HG03103 (cell line): Measurements from ENCODE around the gene LRRC8A.

Experiments used
- ATAC-seq: cut with Tn5 transposase; IDR thresholded peaks from one replicate; pipeline ENCODE4 v1.9.1; 2021; ENCODE audit warnings: low read depth; ENCODE audit not compliant: unreplicated experiment

Gene LRRC8A

DNA sequence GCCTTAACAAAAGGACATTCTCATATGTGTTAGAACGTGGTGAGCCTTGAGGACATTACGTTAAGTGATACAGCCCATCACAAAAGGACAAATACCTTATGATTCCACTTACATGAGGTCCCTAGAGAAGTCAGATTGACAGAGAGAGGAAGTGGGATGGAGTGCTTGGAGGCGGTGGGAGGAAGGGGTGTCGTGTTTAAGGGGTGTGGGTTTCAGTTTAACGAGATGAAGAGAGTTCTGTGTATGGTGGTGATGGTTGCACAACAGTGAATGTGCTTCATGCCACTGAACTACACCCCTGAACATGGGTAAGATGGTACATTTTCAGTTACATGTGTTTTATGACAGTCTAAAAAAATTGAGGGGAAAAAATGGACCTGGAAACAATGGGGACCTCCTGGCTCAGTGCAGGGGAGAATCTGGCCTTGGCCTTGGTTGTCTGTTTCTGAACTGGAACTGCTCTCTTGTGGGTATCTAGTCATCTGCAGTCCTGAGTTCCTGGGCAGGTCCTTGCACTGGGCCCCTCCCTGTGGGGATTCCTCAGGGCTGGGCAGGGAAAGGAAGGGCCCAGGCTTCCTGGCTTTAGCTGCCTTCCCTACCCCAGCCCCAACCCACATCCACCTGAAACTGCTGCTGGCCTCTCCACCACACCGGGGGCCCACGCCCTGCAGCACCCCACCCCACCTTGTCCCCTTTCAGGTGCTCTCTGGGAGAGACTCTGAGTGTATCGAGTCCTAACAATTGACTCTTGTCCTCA lies 17.8 kb downstream of the LRRC8A start:
- ATAC-seq: no peak

DNA sequence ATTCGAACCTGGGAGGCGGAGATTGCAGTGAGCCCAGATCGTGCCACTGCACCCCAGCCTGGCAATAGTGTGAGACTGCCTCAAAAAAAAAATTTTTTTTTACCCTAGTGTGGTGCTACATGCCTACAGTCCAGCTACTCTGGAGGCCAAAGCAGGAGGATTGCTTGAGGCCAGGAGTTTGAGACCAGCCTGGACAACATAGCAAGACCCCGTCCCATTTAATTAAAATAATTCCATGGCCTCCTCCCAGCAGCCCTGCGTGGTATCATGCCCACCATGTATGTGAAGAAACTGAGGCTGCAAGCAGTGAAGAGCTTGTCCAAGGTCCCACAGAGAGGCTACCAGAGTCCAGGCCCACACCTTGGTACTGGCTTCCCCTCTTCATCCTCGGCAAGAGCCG lies 19.4 kb downstream of the LRRC8A start:
- ATAC-seq: no peak

DNA sequence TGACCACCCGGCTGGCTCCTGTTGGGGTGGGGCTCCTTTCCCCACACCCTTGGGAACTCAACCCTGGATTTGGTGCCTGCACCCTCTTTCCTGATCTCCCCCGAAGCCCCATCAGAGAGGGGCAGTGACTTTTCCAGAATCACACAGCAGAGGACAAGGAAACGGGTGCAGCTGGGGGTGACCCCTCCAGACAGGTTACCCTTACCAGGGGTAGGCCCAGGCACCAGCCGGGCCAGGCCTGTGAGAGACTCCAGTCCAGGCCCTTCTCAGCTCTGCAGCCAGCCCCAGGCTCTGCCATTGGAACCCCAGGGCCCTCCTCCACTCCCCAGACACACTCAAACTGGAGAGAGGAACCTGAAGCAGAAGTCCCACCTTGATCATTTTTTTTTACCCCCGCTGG lies 19.9 kb downstream of the LRRC8A start:
- ATAC-seq: no peak

DNA sequence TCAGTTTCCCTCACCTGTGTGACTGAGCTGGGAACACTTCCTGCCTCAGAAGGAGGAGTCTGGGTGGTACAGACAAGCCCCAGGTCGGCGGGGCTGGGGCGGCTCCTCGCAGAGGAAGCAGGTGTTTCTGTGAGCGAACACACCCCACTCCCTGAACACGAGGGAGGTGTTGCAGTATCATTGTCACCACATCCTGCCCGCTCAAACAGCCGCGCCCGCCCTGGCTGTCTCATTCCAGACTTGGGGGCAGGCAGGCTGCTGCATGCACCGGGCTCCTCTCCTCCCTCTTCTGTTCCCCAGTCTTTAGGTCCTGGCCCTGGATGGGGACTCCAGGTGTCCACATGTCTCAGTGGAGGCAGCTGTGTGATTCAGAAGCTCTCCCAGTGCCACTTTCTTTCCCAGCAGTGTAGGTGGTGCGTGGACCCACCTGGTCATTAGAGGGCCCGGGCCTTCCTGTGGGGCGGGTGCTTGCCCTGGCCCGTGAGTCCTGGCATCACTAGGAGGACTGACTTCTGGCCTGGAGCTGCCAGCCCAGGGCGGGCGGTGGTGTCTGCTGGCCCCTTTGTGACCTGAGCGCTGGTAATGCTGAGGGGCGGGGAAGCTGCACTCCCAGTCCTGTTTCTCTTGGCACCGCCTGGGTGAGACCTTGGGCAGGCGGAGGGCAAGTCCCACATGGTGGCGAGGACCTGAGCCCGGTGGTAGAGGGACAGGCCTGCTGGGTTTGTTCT lies 20.6 kb downstream of the LRRC8A start:
- ATAC-seq: peak; percentile 70

DNA sequence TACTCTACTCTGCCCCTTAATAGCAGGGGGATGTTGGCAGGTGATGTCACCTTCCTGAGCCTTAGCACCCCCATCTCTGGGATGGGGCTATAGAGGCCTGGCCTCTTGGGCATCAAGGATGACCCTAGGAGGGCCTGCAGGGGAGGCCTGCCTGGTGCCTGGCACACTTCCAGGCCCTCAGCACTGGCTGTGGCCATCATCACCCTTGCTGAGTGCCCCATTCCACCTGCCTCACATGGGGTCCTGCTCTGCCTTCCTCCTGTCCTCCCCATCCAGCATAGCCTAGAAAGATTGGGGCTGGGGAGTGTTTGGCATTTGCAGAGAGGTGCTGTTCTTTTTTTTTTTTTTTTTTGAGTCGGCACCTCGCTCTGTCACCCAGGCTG lies 21.1 kb downstream of the LRRC8A start:
- no peak for ATAC-seq

DNA sequence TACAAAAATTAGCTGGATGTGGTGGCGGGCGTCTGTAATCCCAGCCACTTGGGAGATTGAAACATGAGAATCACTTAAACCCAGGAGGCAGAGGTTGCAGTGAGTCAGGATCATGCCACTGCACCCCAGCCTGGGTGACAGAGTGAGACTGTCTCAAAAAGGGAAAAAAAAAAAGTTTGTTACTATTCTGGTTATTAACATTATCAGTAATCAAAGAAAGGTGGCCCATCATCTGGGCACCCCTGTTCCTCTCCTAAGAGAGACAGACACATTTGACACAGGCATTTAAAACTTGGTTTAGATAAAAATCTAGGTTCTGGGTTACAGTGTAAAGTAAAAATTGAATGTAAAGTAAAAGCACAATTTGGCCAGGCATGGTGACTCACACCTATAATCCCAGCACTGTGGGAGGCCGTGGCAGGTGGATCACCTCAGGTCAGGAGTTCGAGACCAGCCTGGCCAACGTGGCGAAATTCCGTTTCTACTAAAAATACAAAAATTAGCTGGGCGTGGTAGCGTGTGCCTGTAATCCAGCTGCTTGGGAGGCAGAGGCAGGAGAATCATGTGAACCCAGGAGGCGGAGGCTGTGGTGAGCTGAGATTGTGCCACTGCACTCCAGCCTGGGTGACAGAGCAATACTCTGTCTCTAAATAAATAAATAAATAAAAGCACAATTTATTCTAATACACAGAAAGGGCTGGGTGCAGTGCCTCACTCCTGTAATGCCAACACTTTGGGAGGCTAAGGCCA lies 22.1 kb downstream of the LRRC8A start:
- ATAC-seq: no peak

DNA sequence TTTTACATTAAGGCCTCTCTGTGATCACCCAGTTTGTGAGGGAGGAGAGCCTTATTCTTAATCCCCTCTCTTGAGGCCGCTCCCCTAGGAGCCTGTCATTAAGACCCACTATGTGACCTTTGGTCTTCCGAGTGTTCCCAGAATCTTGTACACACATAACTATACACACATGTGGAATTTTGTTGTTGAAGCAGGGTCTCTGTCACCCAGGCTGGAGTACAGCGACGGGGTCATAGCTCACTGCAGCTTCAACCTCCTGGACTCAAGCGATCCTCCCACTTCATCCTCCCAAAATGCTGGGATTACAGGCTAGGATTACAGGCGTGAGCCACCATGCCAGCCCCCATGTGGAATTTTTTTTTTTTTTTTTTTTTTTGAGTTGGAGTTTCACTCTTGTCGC lies 24.0 kb downstream of the LRRC8A start:
- no peak for ATAC-seq

DNA sequence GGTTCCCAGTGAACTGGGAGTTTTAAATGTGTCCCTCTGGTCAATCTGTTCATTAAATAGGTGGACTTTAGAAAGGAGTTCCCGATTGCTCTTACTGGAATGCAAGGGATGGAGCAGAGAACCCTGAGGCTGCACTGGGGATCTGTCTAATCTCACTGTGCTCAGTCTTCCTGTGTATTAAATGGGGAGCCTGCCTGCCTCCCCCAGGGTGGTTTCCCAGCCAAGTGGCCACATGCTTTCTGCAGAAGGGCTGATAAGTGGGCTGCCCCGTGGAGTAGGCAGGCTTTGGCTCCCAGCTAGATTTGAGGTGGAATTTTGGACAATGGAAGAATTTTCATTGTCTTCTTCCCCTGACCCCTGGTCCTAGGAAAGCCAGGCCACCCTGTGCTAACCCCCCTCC lies 24.8 kb downstream of the LRRC8A start:
- no peak for ATAC-seq

DNA sequence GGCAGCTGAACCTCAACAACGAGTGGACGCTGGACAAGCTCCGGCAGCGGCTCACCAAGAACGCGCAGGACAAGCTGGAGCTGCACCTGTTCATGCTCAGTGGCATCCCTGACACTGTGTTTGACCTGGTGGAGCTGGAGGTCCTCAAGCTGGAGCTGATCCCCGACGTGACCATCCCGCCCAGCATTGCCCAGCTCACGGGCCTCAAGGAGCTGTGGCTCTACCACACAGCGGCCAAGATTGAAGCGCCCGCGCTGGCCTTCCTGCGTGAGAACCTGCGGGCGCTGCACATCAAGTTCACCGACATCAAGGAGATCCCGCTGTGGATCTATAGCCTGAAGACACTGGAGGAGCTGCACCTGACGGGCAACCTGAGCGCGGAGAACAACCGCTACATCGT lies 26.4 kb downstream of the LRRC8A start:
- ATAC-seq: no peak

DNA sequence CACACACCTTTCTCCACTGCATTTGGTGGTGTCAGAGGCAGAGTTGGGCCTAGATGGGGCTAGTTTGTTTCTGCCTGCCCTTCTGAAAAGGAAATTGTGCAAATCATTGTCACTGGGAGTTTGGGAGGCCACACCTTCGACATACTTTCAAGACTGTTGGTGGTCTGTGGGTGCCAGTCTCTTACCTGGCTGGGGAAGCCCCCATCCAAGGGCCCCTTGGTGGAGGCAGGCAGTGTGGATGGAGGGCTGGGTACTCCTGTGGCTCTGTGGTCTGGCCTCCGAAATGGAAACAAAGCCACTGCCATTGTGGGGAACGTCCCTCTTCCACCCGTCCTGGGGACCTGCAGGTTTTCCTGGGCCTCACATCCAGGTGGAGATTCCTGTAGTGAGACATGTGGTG lies 27.9 kb downstream of the LRRC8A start:
- no peak for ATAC-seq

DNA sequence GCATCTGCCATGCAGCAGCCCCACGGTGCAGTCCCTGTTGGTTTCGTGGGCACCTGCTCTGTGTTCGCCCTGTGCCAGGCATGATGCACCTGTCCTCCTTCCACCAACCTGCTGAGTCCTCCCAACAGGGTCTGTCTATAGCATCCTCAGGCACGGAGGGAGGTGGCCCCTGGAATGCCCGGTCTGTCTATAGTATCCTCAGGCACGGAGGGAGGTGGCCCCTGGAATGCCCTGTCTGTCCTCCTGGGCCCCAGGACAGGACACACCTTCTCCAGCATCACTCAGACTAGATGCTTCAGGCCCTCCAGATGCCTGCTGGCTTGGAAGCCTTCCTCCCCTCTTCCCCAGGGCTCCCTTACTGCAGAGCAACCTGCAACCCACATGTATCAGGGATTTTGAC lies 29.0 kb downstream of the LRRC8A start:
- no peak for ATAC-seq

DNA sequence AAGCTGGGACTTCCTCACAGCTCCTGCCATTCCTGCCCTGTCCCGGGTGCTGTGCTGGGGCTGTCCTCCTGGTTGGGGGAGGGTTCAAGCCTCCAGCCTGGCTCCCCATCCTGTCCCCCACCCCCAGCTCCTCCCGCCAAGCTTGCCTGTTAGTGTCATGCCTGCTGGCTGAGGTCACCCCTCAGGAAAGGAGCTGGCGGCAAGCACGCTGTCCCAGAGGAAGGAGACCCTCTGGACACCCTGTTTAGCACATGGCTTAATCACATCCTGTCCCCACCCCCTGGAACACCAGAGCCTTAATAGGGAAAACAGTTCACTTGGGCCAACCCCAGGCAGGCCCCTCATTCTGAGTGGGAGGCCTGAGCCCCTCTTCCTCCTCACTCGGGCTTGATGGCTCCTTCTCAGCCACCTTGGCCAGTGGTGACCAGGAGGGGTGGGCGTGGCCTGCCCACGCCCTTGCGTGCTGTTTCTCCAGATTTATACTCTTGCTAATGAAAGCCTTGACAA lies 29.6 kb downstream of the LRRC8A start:
- ATAC-seq: no peak

DNA sequence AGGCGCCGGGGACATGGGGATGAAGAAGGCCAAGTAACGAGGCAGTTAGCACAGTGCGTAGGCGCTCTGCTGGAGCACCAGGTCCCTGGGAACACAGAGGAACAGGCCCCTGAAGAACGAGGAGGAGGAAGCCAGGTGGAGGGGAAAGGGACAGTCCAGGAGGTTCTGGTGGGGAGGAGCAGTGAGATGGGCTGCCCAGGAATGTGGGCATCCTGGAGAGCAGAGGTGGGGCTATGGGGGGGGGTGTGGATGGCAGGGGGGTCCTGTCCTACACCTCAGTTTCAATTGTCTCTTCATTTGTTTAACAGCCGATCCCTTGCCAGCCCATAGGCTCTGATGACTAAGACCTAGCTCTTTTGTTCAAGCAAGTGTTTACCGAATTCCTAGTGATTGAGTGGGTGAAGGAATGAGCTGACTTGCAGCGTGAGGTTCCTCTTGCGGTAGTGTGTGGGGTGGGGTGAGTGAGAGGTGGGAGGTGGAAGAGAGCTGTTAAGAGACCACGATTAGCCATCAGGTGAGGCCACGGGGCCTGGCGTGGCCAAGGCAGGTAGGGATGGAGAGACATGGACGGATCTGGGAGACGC lies 30.4 kb downstream of the LRRC8A start:
- no peak for ATAC-seq

DNA sequence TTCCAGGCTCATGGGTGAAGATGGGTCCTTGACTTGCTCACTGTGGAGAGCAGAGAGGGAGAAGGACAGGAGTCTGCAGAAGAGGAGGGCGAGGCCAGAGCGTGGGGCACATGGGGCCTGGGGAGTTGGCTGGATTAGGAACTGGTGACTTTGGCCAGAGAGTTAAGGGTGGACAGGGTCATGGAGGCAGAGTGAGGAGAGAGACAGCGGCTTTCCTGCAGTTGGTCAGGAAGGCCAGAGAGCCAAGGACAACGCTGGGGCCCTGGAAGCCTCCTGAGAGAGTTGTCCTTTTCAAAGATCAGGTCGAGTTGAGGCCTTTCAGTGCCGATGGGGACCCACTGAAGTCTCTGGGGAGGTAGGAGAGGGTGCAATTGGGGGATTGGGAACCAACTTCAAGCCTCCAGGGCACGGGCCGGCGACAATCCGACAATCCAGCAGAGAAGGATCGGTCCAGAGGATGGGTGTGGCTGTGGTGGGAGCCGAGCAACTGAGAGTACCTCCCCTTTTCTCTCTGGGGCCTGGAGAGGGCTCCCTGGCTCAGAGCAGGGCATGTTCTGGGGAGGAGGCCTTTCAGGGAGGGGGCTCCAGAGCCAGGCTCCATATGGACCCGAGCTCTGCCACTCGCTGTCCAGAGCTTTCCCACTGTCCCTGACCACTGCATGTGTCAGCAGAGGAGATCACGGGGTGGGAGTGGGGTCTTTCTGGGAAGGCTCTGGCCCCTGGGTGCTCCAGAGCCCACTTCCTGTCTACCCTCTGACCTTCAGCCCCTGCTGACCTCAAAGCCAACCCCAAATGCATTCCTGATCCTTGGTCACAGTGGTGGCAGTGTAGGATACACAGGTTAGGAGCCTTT lies 31.3 kb downstream of the LRRC8A start:
- ATAC-seq: no peak

DNA sequence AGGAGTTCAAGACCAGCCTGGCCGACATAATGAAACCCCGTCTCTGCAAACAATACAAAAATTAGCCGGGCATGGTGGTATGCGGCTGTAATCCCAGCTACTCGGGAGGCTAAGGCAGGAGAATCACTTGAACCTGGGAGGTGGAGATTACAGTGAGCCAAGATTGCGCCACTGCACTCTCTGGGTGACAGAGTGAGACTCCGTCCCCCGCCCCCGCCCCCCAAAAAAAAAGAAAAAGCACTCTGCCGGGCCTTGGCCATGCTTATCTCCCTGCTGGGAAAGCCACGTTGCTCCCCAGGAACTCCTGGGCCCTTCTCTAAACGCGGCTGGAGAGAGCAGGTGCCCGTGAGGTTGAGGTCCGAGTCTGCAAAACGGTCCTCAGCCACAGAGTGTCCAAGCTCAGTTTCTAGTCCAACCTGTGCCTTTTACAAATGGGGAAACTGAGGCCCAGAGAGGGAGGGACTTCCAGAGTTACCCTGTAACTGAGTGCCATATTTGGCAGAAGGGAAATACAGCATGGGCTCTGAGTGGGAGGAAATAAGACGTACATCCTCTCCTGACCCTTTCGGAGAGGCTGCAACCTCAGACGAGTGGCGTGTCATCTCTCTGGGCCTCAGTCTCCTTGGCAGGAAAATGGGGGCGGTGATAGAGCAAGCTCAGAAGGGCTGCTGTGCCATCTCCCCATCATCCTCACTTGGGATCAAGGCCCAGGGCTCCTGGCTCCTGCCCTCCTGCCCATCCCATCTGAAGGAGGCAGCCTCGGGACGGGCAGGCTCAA lies 32.3 kb downstream of the LRRC8A start:
- no peak for ATAC-seq

DNA sequence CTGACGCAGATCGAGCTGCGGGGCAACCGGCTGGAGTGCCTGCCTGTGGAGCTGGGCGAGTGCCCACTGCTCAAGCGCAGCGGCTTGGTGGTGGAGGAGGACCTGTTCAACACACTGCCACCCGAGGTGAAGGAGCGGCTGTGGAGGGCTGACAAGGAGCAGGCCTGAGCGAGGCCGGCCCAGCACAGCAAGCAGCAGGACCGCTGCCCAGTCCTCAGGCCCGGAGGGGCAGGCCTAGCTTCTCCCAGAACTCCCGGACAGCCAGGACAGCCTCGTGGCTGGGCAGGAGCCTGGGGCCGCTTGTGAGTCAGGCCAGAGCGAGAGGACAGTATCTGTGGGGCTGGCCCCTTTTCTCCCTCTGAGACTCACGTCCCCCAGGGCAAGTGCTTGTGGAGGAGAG lies 34.3 kb downstream of the LRRC8A start:
- ATAC-seq: no peak

DNA sequence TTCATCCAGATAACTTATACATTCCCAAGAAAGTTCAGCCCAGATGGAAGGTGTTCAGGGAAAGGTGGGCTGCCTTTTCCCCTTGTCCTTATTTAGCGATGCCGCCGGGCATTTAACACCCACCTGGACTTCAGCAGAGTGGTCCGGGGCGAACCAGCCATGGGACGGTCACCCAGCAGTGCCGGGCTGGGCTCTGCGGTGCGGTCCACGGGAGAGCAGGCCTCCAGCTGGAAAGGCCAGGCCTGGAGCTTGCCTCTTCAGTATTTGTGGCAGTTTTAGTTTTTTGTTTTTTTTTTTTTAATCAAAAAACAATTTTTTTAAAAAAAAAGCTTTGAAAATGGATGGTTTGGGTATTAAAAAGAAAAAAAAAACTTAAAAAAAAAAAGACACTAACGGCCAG lies 34.8 kb downstream of the LRRC8A start:
- ATAC-seq: no peak

DNA sequence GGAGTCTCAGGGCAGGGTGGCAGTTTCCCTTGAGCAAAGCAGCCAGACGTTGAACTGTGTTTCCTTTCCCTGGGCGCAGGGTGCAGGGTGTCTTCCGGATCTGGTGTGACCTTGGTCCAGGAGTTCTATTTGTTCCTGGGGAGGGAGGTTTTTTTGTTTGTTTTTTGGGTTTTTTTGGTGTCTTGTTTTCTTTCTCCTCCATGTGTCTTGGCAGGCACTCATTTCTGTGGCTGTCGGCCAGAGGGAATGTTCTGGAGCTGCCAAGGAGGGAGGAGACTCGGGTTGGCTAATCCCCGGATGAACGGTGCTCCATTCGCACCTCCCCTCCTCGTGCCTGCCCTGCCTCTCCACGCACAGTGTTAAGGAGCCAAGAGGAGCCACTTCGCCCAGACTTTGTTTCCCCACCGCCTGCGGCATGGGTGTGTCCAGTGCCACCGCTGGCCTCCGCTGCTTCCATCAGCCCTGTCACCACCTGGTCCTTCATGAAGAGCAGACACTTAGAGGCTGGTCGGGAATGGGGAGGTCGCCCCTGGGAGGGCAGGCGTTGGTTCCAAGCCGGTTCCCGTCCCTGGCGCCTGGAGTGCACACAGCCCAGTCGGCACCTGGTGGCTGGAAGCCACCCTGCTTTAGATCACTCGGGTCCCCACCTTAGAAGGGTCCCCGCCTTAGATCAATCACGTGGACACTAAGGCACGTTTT lies 35.4 kb downstream of the LRRC8A start:
- no peak for ATAC-seq

DNA sequence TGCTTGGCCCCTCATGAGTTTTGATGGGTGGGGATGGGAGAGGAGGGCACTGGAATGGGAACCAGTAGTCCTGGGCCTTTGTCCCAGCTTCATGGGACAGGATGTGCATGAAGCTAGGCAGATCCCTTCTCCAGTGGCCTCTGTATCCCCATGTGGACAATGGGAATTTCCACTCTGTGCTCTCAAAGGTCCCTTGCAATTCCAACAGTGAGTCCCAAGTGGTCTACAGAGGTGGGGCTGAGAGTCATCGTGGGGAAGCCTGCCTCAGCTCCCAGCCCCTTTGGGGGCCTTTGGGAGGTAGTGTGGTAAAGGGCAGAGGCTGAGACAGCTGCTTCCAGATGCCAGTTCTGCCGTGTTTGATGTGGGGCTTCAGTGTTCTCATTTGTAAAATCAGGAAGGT lies 37.0 kb downstream of the LRRC8A start:
- ATAC-seq: no peak
